H1 (cell line): ENCODE measurements around the gene UVRAG. TPM values are rescaled to one million over a fixed set of nuclear protein-coding genes. Genes with fewer than 3 reads are reported as not detected.

ENCODE experiments used
- CTCF ChIA-PET: fragments of 300-600 bp; sonication (Branson Sonifier 250); formaldehyde crosslinking; loops from one replicate; lab custom pipeline; 2021; ENCODE audit not compliant: partially characterized antibody; lab: Charles Lee
- POLR2A ChIA-PET: fragments of 300-600 bp; sonication (Branson Sonifier 250); formaldehyde crosslinking; loops from one replicate; lab custom pipeline; 2021; ENCODE audit warnings: inconsistent platforms; ENCODE audit not compliant: partially characterized antibody; lab: Charles Lee
- DNase-seq, 2 experiments: peaks; one replicate each; pipeline versions ENCODE4 v3.0.0 to v3.0.0-alpha.2; 2010 to 2022; ENCODE audit warnings: low spot score in 2 of 2, low read depth in 1 of 2, mixed read lengths in 1 of 2
- FAIRE-seq: peaks from 2 replicates; lab custom pipeline; 2011; peaks lifted over from hg19 to GRCh38; lab: Jason Lieb, UNC
- H2AFZ ChIP-seq: 2 replicates; pipeline ENCODE4 v1.8.1; 2012; ENCODE audit warnings: low read length, inconsistent platforms
- H2AK5ac ChIP-seq: 2 replicates; pipeline ENCODE4 v1.6.1; 2013; ENCODE audit warnings: low read depth, low read length
- H2BK120ac ChIP-seq: replicated peaks from 2 replicates; pipeline ENCODE3; 2013; ENCODE audit warnings: low read depth, low read length, inconsistent platforms
- H2BK12ac ChIP-seq: 2 replicates; pipeline ENCODE4 v1.6.1; 2013; ENCODE audit warnings: low read depth, low read length
- H2BK15ac ChIP-seq: 2 replicates; pipeline ENCODE4 v1.6.1; 2013; ENCODE audit warnings: low read length
- H2BK20ac ChIP-seq: 2 replicates; pipeline ENCODE4 v1.6.1; 2013; ENCODE audit warnings: low read length
- H2BK5ac ChIP-seq: 2 replicates; pipeline ENCODE4 v1.6.1; 2013; ENCODE audit warnings: low read depth, low read length
- H3K14ac ChIP-seq: 2 replicates; pipeline ENCODE4 v1.6.1; 2013; ENCODE audit warnings: inconsistent platforms; ENCODE audit not compliant: insufficient read length
- H3K18ac ChIP-seq: 2 replicates; pipeline ENCODE4 v1.6.1; 2013; ENCODE audit warnings: low read length; ENCODE audit errors: extremely low read depth
- H3K23ac ChIP-seq: 2 replicates; pipeline ENCODE4 v1.6.1; 2013; ENCODE audit warnings: inconsistent platforms; ENCODE audit not compliant: insufficient read length
- H3K23me2 ChIP-seq: 2 replicates; pipeline ENCODE4 v1.6.1; 2013; ENCODE audit warnings: low read depth, low read length
- H3K27ac ChIP-seq: 2 replicates; pipeline ENCODE4 v1.6.1; 2011; ENCODE audit warnings: low read depth, low read length, inconsistent platforms
- H3K27me3 ChIP-seq, 4 experiments: replicated peaks in 1 of 4; 1 replicate in 1 of 4; 2 replicates in 3 of 4; pipeline versions ENCODE4 v1.6.1 to v1.8.1; 2011 to 2013; ENCODE audit warnings: low read length in 3 of 4, mild to moderate bottlenecking in 3 of 4, inconsistent platforms in 2 of 4, mixed read lengths in 2 of 4, moderate library complexity in 1 of 4; ENCODE audit not compliant: control insufficient read depth in 3 of 4, insufficient read depth in 3 of 4; ENCODE audit errors: extremely low read depth in 1 of 4
- H3K36me3 ChIP-seq, 4 experiments: 2 replicates each; pipeline versions ENCODE4 v1.6.1 to v1.8.1; 2011 to 2013; ENCODE audit warnings: mild to moderate bottlenecking in 4 of 4, low read length in 3 of 4, moderate library complexity in 2 of 4, control low read depth in 1 of 4, inconsistent platforms in 1 of 4; ENCODE audit not compliant: insufficient read depth in 4 of 4, control insufficient read depth in 2 of 4
- H3K4ac ChIP-seq: replicated peaks from 2 replicates; pipeline ENCODE3; 2013; ENCODE audit warnings: low read length, low read depth, mixed read lengths, inconsistent platforms; ENCODE audit not compliant: insufficient read length
- H3K4me1 ChIP-seq, 4 experiments: replicated peaks in 1 of 4; 1 replicate in 1 of 4; 2 replicates in 3 of 4; pipeline versions ENCODE4 v1.6.1 to v1.8.1; 2011 to 2013; ENCODE audit warnings: low read length in 3 of 4, inconsistent platforms in 2 of 4, mixed read lengths in 1 of 4; ENCODE audit not compliant: insufficient read depth in 4 of 4, control insufficient read depth in 3 of 4
- H3K4me2 ChIP-seq, 2 experiments: 2 replicates each; pipeline versions ENCODE4 v1.6.1 to v1.8.1; 2011 to 2013; ENCODE audit warnings: low read depth in 2 of 2, low read length in 2 of 2, control low read depth in 1 of 2, inconsistent platforms in 1 of 2, mild to moderate bottlenecking in 1 of 2; ENCODE audit not compliant: insufficient read depth in 1 of 2
- H3K4me3 ChIP-seq, 4 experiments: fragments of 200-600, 300-600 bp in 1 of 4; sonication (generic), shearing (Covaris generic), sonication (Bioruptor Twin) in 1 of 4; 2 replicates each; pipeline versions ENCODE4 v1.5.1 to v1.8.1; 2011 to 2016; ENCODE audit warnings: low read length in 4 of 4, low read depth in 3 of 4, control low read depth in 2 of 4, inconsistent platforms in 2 of 4, mild to moderate bottlenecking in 2 of 4, mixed read lengths in 1 of 4, moderate library complexity in 1 of 4; ENCODE audit not compliant: insufficient read depth in 2 of 4; ENCODE audit errors: extremely low read depth in 1 of 4
- H3K56ac ChIP-seq: replicated peaks from 2 replicates; pipeline ENCODE3; 2013; ENCODE audit warnings: low read depth, mild to moderate bottlenecking, mixed read lengths, low read length, inconsistent platforms; ENCODE audit not compliant: insufficient read length
- H3K79me1 ChIP-seq: 2 replicates; pipeline ENCODE4 v1.6.1; 2013; ENCODE audit warnings: low read depth, low read length, control low read depth
- H3K79me2 ChIP-seq, 2 experiments: 2 replicates each; pipeline versions ENCODE4 v1.6.1 to v1.8.1; 2012 to 2013; ENCODE audit warnings: low read length in 2 of 2, mild to moderate bottlenecking in 2 of 2, inconsistent platforms in 1 of 2; ENCODE audit not compliant: insufficient read depth in 2 of 2, control insufficient read depth in 1 of 2
- H3K9ac ChIP-seq, 4 experiments: replicated peaks in 1 of 4; 1 replicate in 1 of 4; 2 replicates in 3 of 4; pipeline versions ENCODE4 v1.6.1 to v1.8.1; 2011 to 2013; ENCODE audit warnings: low read depth in 3 of 4, low read length in 3 of 4, control low read depth in 2 of 4, mild to moderate bottlenecking in 2 of 4, moderate library complexity in 2 of 4, inconsistent platforms in 1 of 4; ENCODE audit errors: extremely low read depth in 1 of 4
- H3K9me3 ChIP-seq, 2 experiments: 2 replicates each; pipeline versions ENCODE4 v1.6.1 to v1.8.1; 2012 to 2013; ENCODE audit warnings: mild to moderate bottlenecking in 2 of 2, moderate library complexity in 2 of 2, control low read depth in 1 of 2, inconsistent platforms in 1 of 2, low read depth in 1 of 2, low read length in 1 of 2, mixed read lengths in 1 of 2; ENCODE audit not compliant: insufficient read depth in 2 of 2
- H4K20me1 ChIP-seq, 2 experiments: replicated peaks in 1 of 2; 2 replicates each; pipeline versions ENCODE3 to v1.8.1; 2011 to 2013; ENCODE audit warnings: inconsistent platforms in 2 of 2, low read length in 2 of 2, mild to moderate bottlenecking in 1 of 2; ENCODE audit not compliant: insufficient read depth in 2 of 2, control insufficient read depth in 1 of 2
- H4K5ac ChIP-seq: 2 replicates; pipeline ENCODE4 v1.6.1; 2013; ENCODE audit warnings: low read length, low read depth, mixed read lengths, inconsistent platforms; ENCODE audit not compliant: insufficient read length
- H4K8ac ChIP-seq: 2 replicates; pipeline ENCODE4 v1.8.0; 2013; ENCODE audit warnings: mild to moderate bottlenecking, moderate library complexity, low read length, inconsistent platforms; ENCODE audit not compliant: insufficient read depth; ENCODE audit errors: extremely low read depth
- H4K91ac ChIP-seq: replicated peaks from 2 replicates; pipeline ENCODE3; 2013; ENCODE audit warnings: low read length, mixed read lengths, inconsistent platforms; ENCODE audit not compliant: insufficient read length
- CBX8 ChIP-seq: fragments of 300-800, 300-1000 bp; sonication (generic); IDR thresholded peaks from 2 replicates; pipeline ENCODE4 v1.7.1; 2016; ENCODE audit warnings: low read depth, low read length, borderline replicate concordance
- CHD1 ChIP-seq: IDR thresholded peaks from 2 replicates; pipeline ENCODE4 v1.6.1; 2012; ENCODE audit warnings: low read depth, low read length, improper control_type of control experiment
- KDM4A ChIP-seq: IDR thresholded peaks from one replicate; pipeline ENCODE4 v1.7.1; 2012; ENCODE audit warnings: low read depth, mild to moderate bottlenecking, moderate library complexity, low read length, inconsistent platforms; ENCODE audit not compliant: severe bottlenecking
- NRF1 ChIP-seq: IDR thresholded peaks from 2 replicates; pipeline ENCODE4 v1.6.1; 2011; ENCODE audit warnings: mild to moderate bottlenecking, low read depth, low read length, improper control_type of control experiment
- RBBP5 ChIP-seq: IDR thresholded peaks from 2 replicates; pipeline ENCODE4 v1.7.1; 2012; ENCODE audit warnings: low read depth, mild to moderate bottlenecking, inconsistent platforms, low read length, moderate library complexity, borderline replicate concordance
- SP1 ChIP-seq: IDR thresholded peaks from 2 replicates; pipeline ENCODE4 v1.6.1; 2011; ENCODE audit warnings: low read depth, low read length
- SP4 ChIP-seq: IDR thresholded peaks from 2 replicates; pipeline ENCODE4 v1.6.1; 2012; ENCODE audit warnings: low read length, inconsistent platforms
- TAF1 ChIP-seq: IDR thresholded peaks from 2 replicates; pipeline ENCODE4 v1.6.1; 2011; ENCODE audit warnings: mild to moderate bottlenecking, low read depth, low read length
- YY1 ChIP-seq: IDR thresholded peaks from 2 replicates; pipeline ENCODE4 v1.6.1; 2011; ENCODE audit warnings: low read depth, mild to moderate bottlenecking, low read length
- ZNF274 ChIP-seq: IDR thresholded peaks from 2 replicates; pipeline ENCODE4 v1.7.0; 2012; ENCODE audit warnings: low read length, borderline replicate concordance; ENCODE audit errors: extremely low read depth
- WGBS, 2 experiments: shearing (Covaris generic) in 1 of 2; methylation state at CpG; one replicate each; pipeline versions ENCODE4 v1.1.6 to v1.1.7; 2013 to 2015; ENCODE audit warnings: low lambda C conversion rate in 2 of 2, mixed read lengths in 2 of 2, inconsistent platforms in 1 of 2, low coverage in 1 of 2, missing lambda C conversion rate in 1 of 2; ENCODE audit not compliant: insufficient replicate concordance in 2 of 2, insufficient coverage in 1 of 2, insufficient read length in 1 of 2; ENCODE audit errors: extremely low coverage in 1 of 2, missing lambda C conversion rate in 1 of 2; 5-methylcytosine and 5-hydroxymethylcytosine counted together
- polyA plus RNA-seq, 7 experiments: library from polyadenylated mRNA; depleted of rRNA in 3 of 7; stranded (reverse) in 5 of 7; unstranded in 2 of 7; fragments of >200 nt in 5 of 7; fragments of 200-250 nt in 2 of 7; gene quantifications; 1 replicate in 5 of 7; 2 replicates in 1 of 7; 4 replicates in 1 of 7; pipeline versions ENCODE4 v1.2.1 to v1.2.3, GENCODE V29; 2011 to 2013; ENCODE audit warnings: missing spikeins in 2 of 7, mixed read lengths in 2 of 7
- total RNA-seq: library from RNA; stranded (reverse); fragmentation: NEBNext Ultra II Directional; extraction: Animal tissue kit (Norgen Biotek cat#: 25700); gene quantifications from 2 replicates; pipeline ENCODE4 v1.2.1, GENCODE V29; 2021
- TF ChIP-seq, protein P1 (sequence below), 3 experiments: IDR thresholded peaks; 1 replicate in 2 of 3; 2 replicates in 1 of 3; pipeline versions ENCODE4 v1.5.1 to v1.6.1; 2011; ENCODE audit warnings: low read length in 3 of 3, mild to moderate bottlenecking in 3 of 3, inconsistent platforms in 2 of 3, low read depth in 1 of 3, moderate library complexity in 1 of 3; ENCODE audit not compliant: insufficient read depth in 1 of 3; ENCODE audit errors: control extremely low read depth in 1 of 3
- TF ChIP-seq, protein P2 (sequence below): IDR thresholded peaks from 2 replicates; pipeline ENCODE4 v1.6.1; 2011; ENCODE audit warnings: low read length, improper control_type of control experiment

The UVRAG gene
- total and polyA plus RNA-seq, 2 of the 8 experiments (the other 6 are each of a cell fraction or from before 2014, with no cell fraction given) = 5.5 to 14.7 TPM

DNA sequence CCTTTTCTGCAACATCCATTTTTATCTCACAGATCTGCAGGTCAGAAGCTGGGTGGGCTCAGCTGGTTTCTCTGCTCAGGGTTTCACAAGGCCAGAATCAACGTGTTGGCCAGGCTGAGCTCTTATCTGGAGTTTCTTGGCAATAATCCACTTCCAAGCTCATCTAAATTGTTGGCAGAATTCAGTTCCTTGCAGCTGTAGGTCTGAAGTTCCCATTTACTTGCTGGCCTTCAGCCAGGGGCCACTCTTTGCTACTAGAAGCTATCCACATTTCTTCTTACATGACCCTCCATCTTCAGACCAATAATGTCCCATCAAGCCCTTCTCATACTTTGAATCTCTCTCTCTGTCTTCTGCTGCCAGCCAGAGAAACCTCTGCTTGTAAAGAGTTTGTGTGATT is 287.8 kb downstream of the UVRAG start:
- no peak overlapping the region for H3K56ac ChIP-seq
- H3K27me3 ChIP-seq = no peaks in the 10 kb centered on the region
- no peak overlapping the region for H4K91ac ChIP-seq
- no peak overlapping the region for H2AK5ac ChIP-seq
- H3K14ac ChIP-seq = no peak overlapping the region
- no peak overlapping the region for H3K27ac ChIP-seq
- no peaks in the 10 kb centered on the region for H3K23me2 ChIP-seq
- H3K23ac ChIP-seq = no peak overlapping the region
- DNase-seq = no peak
- H3K9me3 ChIP-seq = no peaks in the 10 kb centered on the region
- H2BK20ac ChIP-seq = no peak overlapping the region
- no peak overlapping the region for H3K4me2 ChIP-seq
- H2BK15ac ChIP-seq = no peak overlapping the region
- FAIRE-seq = no peak
- H3K18ac ChIP-seq = no peak overlapping the region
- H3K4ac ChIP-seq = no peak overlapping the region
- no peak overlapping the region for H4K5ac ChIP-seq
- no peaks in the 10 kb centered on the region for H3K79me1 ChIP-seq
- no peak overlapping the region for H2AFZ ChIP-seq
- WGBS, 2 experiments = 71% methylated on average over 1 of the region's 1 CpG; no CpG with 5 or more reads in 1 of the 2 experiments
- no peak overlapping the region for H4K8ac ChIP-seq
- H3K36me3 ChIP-seq = no peaks in the 10 kb centered on the region
- no peaks in the 10 kb centered on the region for H3K79me2 ChIP-seq
- H2BK120ac ChIP-seq = no peak overlapping the region
- no peak overlapping the region for H3K9ac ChIP-seq
- H3K4me3 ChIP-seq = no peak overlapping the region
- ChIA-PET POLR2A (no interaction called here), CTCF (interaction anchor here (0.6 to 1.6 kb wide), 2 partner anchors 49 to 54 kb away, joined by 4 read pairs; no protein-coding TSS in a partner anchor)
- H2BK5ac ChIP-seq = no peak overlapping the region
- H3K4me1 ChIP-seq = no peaks in the 10 kb centered on the region
- H2BK12ac ChIP-seq = no peak overlapping the region
- H4K20me1 ChIP-seq = no peaks in the 10 kb centered on the region
- TF ChIP-seq RBBP5 (no peak), CBX8 (no peak), NRF1 (no peak), KDM4A (no peak), SP4 (no peak), ZNF274 (no peak), SP1 (no peak), YY1 (no peak), CHD1 (no peak), TAF1 (no peak)
- TF ChIP-seq, protein P1, sequence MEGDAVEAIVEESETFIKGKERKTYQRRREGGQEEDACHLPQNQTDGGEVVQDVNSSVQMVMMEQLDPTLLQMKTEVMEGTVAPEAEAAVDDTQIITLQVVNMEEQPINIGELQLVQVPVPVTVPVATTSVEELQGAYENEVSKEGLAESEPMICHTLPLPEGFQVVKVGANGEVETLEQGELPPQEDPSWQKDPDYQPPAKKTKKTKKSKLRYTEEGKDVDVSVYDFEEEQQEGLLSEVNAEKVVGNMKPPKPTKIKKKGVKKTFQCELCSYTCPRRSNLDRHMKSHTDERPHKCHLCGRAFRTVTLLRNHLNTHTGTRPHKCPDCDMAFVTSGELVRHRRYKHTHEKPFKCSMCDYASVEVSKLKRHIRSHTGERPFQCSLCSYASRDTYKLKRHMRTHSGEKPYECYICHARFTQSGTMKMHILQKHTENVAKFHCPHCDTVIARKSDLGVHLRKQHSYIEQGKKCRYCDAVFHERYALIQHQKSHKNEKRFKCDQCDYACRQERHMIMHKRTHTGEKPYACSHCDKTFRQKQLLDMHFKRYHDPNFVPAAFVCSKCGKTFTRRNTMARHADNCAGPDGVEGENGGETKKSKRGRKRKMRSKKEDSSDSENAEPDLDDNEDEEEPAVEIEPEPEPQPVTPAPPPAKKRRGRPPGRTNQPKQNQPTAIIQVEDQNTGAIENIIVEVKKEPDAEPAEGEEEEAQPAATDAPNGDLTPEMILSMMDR (IDR thresholded peaks at IDR 0.05; ENCODE audit: control extremely low read depth in 1 of 3, insufficient read depth in 1 of 3, low read depth in 1 of 3, low read length in 3 of 3) = no peak
- TF ChIP-seq, protein P2, sequence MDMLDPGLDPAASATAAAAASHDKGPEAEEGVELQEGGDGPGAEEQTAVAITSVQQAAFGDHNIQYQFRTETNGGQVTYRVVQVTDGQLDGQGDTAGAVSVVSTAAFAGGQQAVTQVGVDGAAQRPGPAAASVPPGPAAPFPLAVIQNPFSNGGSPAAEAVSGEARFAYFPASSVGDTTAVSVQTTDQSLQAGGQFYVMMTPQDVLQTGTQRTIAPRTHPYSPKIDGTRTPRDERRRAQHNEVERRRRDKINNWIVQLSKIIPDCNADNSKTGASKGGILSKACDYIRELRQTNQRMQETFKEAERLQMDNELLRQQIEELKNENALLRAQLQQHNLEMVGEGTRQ = no peak
